Prostate gland (tissue), 2 donors: ENCODE measurements around the gene CASTOR2. TPM values are rescaled to one million over a fixed set of nuclear protein-coding genes. Genes with fewer than 3 reads are reported as not detected.

Experiments
- DNase-seq: peaks from one replicate; pipeline ENCODE4 v3.0.0-alpha.2; 2019; ENCODE audit warnings: low spot score
- H3K27ac ChIP-seq, 2 donors: fragments of 200-600 bp; sonication (generic); 2 replicates each; pipeline ENCODE4 v1.5.1; 2017 to 2019
- H3K27me3 ChIP-seq: fragments of 200-600 bp; sonication (generic); replicated peaks from 2 replicates; pipeline ENCODE4 v1.5.1; 2019; ENCODE audit not compliant: insufficient read depth
- H3K36me3 ChIP-seq, 2 donors: fragments of 200-600 bp; sonication (generic); 1 replicate in 1 of 2; 2 replicates in 1 of 2; pipeline versions ENCODE4 v1.5.1 to v1.8.1; 2017 to 2019
- H3K4me1 ChIP-seq: fragments of 200-600 bp; sonication (generic); replicated peaks from 2 replicates; pipeline ENCODE4 v1.5.1; 2019
- H3K4me3 ChIP-seq, 2 donors: fragments of 200-600 bp; sonication (generic); 2 replicates each; pipeline ENCODE4 v1.5.1; 2017 to 2019
- H3K9me3 ChIP-seq: fragments of 200-600 bp; sonication (generic); 2 replicates; pipeline ENCODE4 v1.5.1; 2017
- CTCF ChIP-seq, 4 experiments: fragments of 200-600 bp in 2 of 4; fragments of 450-650 bp in 2 of 4; sonication (generic) in 2 of 4; IDR thresholded peaks; 1 replicate in 3 of 4; 2 replicates in 1 of 4; pipeline ENCODE4 v1.5.1; 2016 to 2019; ENCODE audit warnings: antibody characterized with exemption in 4 of 4, mild to moderate bottlenecking in 2 of 4, moderate library complexity in 2 of 4
- POLR2A ChIP-seq: fragments of 450-650 bp; IDR thresholded peaks from one replicate; pipeline ENCODE4 v1.6.1; 2016; ENCODE audit warnings: antibody characterized with exemption, mild to moderate bottlenecking
- POLR2AphosphoS5 ChIP-seq: sonication (generic); formaldehyde crosslinking; IDR thresholded peaks from one replicate; pipeline ENCODE4 v1.6.1; 2017; ENCODE audit warnings: antibody characterized with exemption
- WGBS: methylation state at CpG from one replicate; pipeline ENCODE4 v1.1.5; 2018; 5-methylcytosine and 5-hydroxymethylcytosine counted together
- intact Hi-C: fragments of 100-400 bp; cut with DNase I; formaldehyde crosslinking; loops from one replicate; pipeline ENCODE4 v1.14.2; 2022
- total RNA-seq, 2 donors: library from RNA; depleted of rRNA; stranded (reverse); fragments of >200 nt; gene quantifications; one replicate each; pipeline ENCODE4 v1.1.0, GENCODE V29; 2016

Gene CASTOR2
- total RNA-seq, 2 donors from 2014 or later: 19.9 to 45.9 TPM

- H3K27ac ChIP-seq: no peak overlapping the region
- H3K9me3 ChIP-seq: no peaks in the 10 kb centered on the region
- H3K4me3 ChIP-seq: no peak overlapping the region
- TF ChIP-seq CTCF (IDR thresholded peaks at IDR 0.05) (no peak), POLR2AphosphoS5 (no peak), POLR2A (no peak)
- H3K36me3 ChIP-seq: peaks cover 3 to 9% of the 10 kb centered on the region in 2 donors
- 80% methylated on average over 9 of the region's 9 CpGs for WGBS
- H3K27me3 ChIP-seq: no peaks in the 10 kb centered on the region
- no peak for DNase-seq
- intact Hi-C loops: no loop called here
- peaks cover 4% of the 10 kb centered on the region for H3K4me1 ChIP-seq
Measured at GRCh38 chr7:75055155-75055554, 90.7 kb downstream of the CASTOR2 start.

- Histone ChIP-seq H3K27me3 (no peaks in the 10 kb centered on the region), H3K4me3 (no peak overlapping the region), H3K9me3 (no peaks in the 10 kb centered on the region), H3K36me3 (peaks cover 10 to 15% of the 10 kb centered on the region in 2 donors), H3K4me1 (peaks cover 4% of the 10 kb centered on the region), H3K27ac (peak overlapping the region in 1 of 2 donors; percentile 27)
- intact Hi-C loops: no loop called here
- WGBS: 54% methylated on average over 14 of the region's 14 CpGs
- no peak for TF ChIP-seq CTCF (IDR thresholded peaks at IDR 0.05)
- TF ChIP-seq POLR2AphosphoS5: no peak
- no peak for TF ChIP-seq POLR2A
- no peak for DNase-seq
Measured at GRCh38 chr7:75055830-75056772, 91.6 kb downstream of the CASTOR2 start.

GRCh38 chr7:75058406-75058805, 93.9 kb downstream of the CASTOR2 start:
- Histone ChIP-seq H3K9me3 (no peaks in the 10 kb centered on the region), H3K36me3 (peaks cover 10 to 22% of the 10 kb centered on the region in 2 donors), H3K4me3 (no peak overlapping the region), H3K27ac (no peak overlapping the region), H3K27me3 (no peaks in the 10 kb centered on the region), H3K4me1 (peaks cover 2% of the 10 kb centered on the region)
- TF ChIP-seq CTCF (IDR thresholded peaks at IDR 0.05) (no peak), POLR2AphosphoS5 (no peak), POLR2A (no peak)
- 95% methylated on average over 15 of the region's 15 CpGs for WGBS
- DNase-seq: no peak
- intact Hi-C loops: no loop called here

GRCh38 chr7:75064291-75064690, 99.8 kb downstream of the CASTOR2 start:
- no peak for DNase-seq
- Histone ChIP-seq H3K27ac (no peak overlapping the region), H3K4me3 (no peak overlapping the region), H3K27me3 (no peaks in the 10 kb centered on the region), H3K36me3 (peaks cover 13 to 15% of the 10 kb centered on the region in 2 donors), H3K4me1 (no peaks in the 10 kb centered on the region), H3K9me3 (no peaks in the 10 kb centered on the region)
- intact Hi-C loops: no loop called here
- TF ChIP-seq POLR2A (no peak), CTCF (IDR thresholded peaks at IDR 0.05) (no peak), POLR2AphosphoS5 (no peak)
- WGBS: 95% methylated on average over 8 of the region's 8 CpGs

GRCh38 chr7:75064801-75065200, 100.3 kb downstream of the CASTOR2 start:
- no peak for DNase-seq
- Histone ChIP-seq H3K36me3 (peaks cover 13 to 15% of the 10 kb centered on the region in 2 donors), H3K9me3 (no peaks in the 10 kb centered on the region), H3K4me1 (no peaks in the 10 kb centered on the region), H3K27me3 (no peaks in the 10 kb centered on the region), H3K4me3 (no peak overlapping the region), H3K27ac (no peak overlapping the region)
- TF ChIP-seq POLR2A (no peak), CTCF (IDR thresholded peaks at IDR 0.05) (no peak), POLR2AphosphoS5 (no peak)
- intact Hi-C loops: no loop called here
- WGBS: 92% methylated on average over 8 of the region's 8 CpGs
